Pancreas (tissue), 10 donors: ENCODE measurements around the gene ODF4. TPM values are rescaled to one million over a fixed set of nuclear protein-coding genes. Genes with fewer than 3 reads are reported as not detected.

ENCODE experiments used
- ATAC-seq, 4 donors: fragments of 200-7000 bp; cut with Tn5 transposase; one replicate each; pipeline versions ENCODE4 v1.8.0 to v1.9.1; 2020; ENCODE audit warnings: mild to moderate bottlenecking in 4 of 4, moderate library complexity in 4 of 4
- DNase-seq, 6 donors: peaks; one replicate each; pipeline ENCODE4 v3.0.0-alpha.2; 2020
- FAIRE-seq: peaks from 2 replicates; lab custom pipeline; 2012; peaks lifted over from hg19 to GRCh38; lab: Jason Lieb, UNC
- H3K27ac ChIP-seq, 4 donors: fragments of 200-600 bp; sonication (generic); 1 replicate in 3 of 4; 2 replicates in 1 of 4; pipeline versions ENCODE4 v1.5.0 to v1.8.0; 2020
- H3K27me3 ChIP-seq, 4 donors: fragments of 200-600 bp; one replicate each; pipeline ENCODE4 v1.8.0; 2021
- H3K36me3 ChIP-seq, 3 donors: fragments of 200-600 bp; sonication (generic) in 1 of 3; one replicate each; pipeline versions ENCODE4 v1.5.0 to v1.8.0; 2020 to 2021
- H3K4me1 ChIP-seq, 3 donors: fragments of 200-600 bp; one replicate each; pipeline ENCODE4 v1.8.0; 2021
- H3K4me3 ChIP-seq, 4 donors: fragments of 200-600 bp; sonication (generic) in 2 of 4; one replicate each; pipeline versions ENCODE4 v1.5.0 to v1.8.0; 2020 to 2021
- H3K9me3 ChIP-seq, 4 donors: fragments of 200-600 bp; one replicate each; pipeline ENCODE4 v1.8.0; 2021
- WGBS, 2 donors: extraction: QIAGEN DNeasy Blood & Tissue Kit; methylation state at CpG; one replicate each; pipeline ENCODE4 v1.1.7; 2013; 5-methylcytosine and 5-hydroxymethylcytosine counted together
- intact Hi-C, 3 donors: fragments of 100-400 bp; cut with DNase I; formaldehyde crosslinking; loops; one replicate each; pipeline versions ENCODE4 v1.11.1 to v1.14.2; 2022
- polyA plus RNA-seq, 2 donors: library from polyadenylated mRNA; stranded (reverse); fragments of 200-250 nt; gene quantifications; one replicate each; pipeline ENCODE4 v1.2.3, GENCODE V29; 2013
- total RNA-seq, 6 donors: library from RNA; stranded (reverse); fragmentation: NEBNext Ultra II Directional in 4 of 6; extraction: Animal tissue kit (Norgen Biotek cat#: 25700) in 4 of 6; gene quantifications; one replicate each; pipeline versions ENCODE4 v1.2.1 to v1.2.4, GENCODE V29; 2021 to 2023
- TF ChIP-seq, protein P1 (sequence below), 4 donors: fragments of 200-600 bp; sonication (generic) in 3 of 4; IDR thresholded peaks; one replicate each; pipeline versions ENCODE4 v1.5.0 to v1.8.0; 2021; ENCODE audit warnings: antibody characterized with exemption in 4 of 4
- donor health status: healthy with polysubstance abuse.
- donor health status: DM: no; HTN: no; CAD: no; lungs with moderate emphysema.
- donor health status: DM: no; HTN: no; CAD: no.
- donor health status: control.
- donor health status: control.
- donor health status: Bipolar disorder and iron deficiency.
- donor health status: DM: yes; HTN: yes; CAD: no.
- donor health status: DM: no; HTN: no; CAD: no.
- donor health status: DM: no; HTN: no; CAD: no.
- donor health status: DM: yes; HTN: yes; CAD: no.

Gene ODF4
- total and polyA plus RNA-seq, 8 donors: not detected

GRCh38 chr17:8324132-8324531 is 15.5 kb upstream of the ODF4 start:
- no peak overlapping the region for H3K27ac ChIP-seq
- intact Hi-C loops: no loop called here
- TF ChIP-seq, protein P1, sequence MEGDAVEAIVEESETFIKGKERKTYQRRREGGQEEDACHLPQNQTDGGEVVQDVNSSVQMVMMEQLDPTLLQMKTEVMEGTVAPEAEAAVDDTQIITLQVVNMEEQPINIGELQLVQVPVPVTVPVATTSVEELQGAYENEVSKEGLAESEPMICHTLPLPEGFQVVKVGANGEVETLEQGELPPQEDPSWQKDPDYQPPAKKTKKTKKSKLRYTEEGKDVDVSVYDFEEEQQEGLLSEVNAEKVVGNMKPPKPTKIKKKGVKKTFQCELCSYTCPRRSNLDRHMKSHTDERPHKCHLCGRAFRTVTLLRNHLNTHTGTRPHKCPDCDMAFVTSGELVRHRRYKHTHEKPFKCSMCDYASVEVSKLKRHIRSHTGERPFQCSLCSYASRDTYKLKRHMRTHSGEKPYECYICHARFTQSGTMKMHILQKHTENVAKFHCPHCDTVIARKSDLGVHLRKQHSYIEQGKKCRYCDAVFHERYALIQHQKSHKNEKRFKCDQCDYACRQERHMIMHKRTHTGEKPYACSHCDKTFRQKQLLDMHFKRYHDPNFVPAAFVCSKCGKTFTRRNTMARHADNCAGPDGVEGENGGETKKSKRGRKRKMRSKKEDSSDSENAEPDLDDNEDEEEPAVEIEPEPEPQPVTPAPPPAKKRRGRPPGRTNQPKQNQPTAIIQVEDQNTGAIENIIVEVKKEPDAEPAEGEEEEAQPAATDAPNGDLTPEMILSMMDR (IDR thresholded peaks at IDR 0.05): no peak
- peaks cover 0 to 4% (median 0%) of the 10 kb centered on the region in 3 donors for H3K4me1 ChIP-seq
- peaks cover 0 to 3% (median 0%) of the 10 kb centered on the region in 4 donors for H3K27me3 ChIP-seq
- no peak overlapping the region for H3K4me3 ChIP-seq
- no peak for ATAC-seq
- WGBS, 2 donors: 70 to 76% methylated on average over 5 of the region's 5 CpGs
- no peak for DNase-seq
- no peak for FAIRE-seq
- H3K9me3 ChIP-seq: no peaks in the 10 kb centered on the region
- H3K36me3 ChIP-seq: no peaks in the 10 kb centered on the region

- H3K27ac ChIP-seq: no peak overlapping the region
- H3K36me3 ChIP-seq: no peaks in the 10 kb centered on the region
- H3K4me3 ChIP-seq: no peak overlapping the region
- H3K9me3 ChIP-seq: no peaks in the 10 kb centered on the region
- TF ChIP-seq, protein P1 (IDR thresholded peaks at IDR 0.05): no peak
- FAIRE-seq (no peak), DNase-seq (no peak), ATAC-seq (no peak)
- peaks cover 0 to 3% (median 0%) of the 10 kb centered on the region in 4 donors for H3K27me3 ChIP-seq
- WGBS, 2 donors: 68 to 71% methylated on average over 5 of the region's 5 CpGs
- intact Hi-C loops: no loop called here
- peaks cover 0 to 4% (median 0%) of the 10 kb centered on the region in 3 donors for H3K4me1 ChIP-seq
These were observed 14.7 kb upstream of the ODF4 start for GRCh38 chr17:8324923-8325322.

GRCh38 chr17:8326511-8327302 is 12.9 kb upstream of the ODF4 start:
- TF ChIP-seq, protein P1 (IDR thresholded peaks at IDR 0.05): no peak
- Histone ChIP-seq H3K36me3 (no peaks in the 10 kb centered on the region), H3K27ac (no peak overlapping the region), H3K4me1 (peaks cover 0 to 4% (median 0%) of the 10 kb centered on the region in 3 donors), H3K4me3 (peak overlapping the region; percentile 8 to 35 (median 22)), H3K27me3 (peaks cover 0 to 3% (median 0%) of the 10 kb centered on the region in 4 donors), H3K9me3 (no peaks in the 10 kb centered on the region)
- peak in 5 of 6 donors; percentile 13 to 79 (median 43) for DNase-seq
- ATAC-seq: peak; percentile 43 to 87 (median 79)
- intact Hi-C loops: no loop called here
- WGBS, 2 donors: 6 to 9% methylated on average over 47 to 48 of the region's 48 CpGs
- no peak for FAIRE-seq

GRCh38 chr17:8327303-8327649 is 12.4 kb upstream of the ODF4 start:
- no peak for DNase-seq
- peaks cover 0 to 4% (median 0%) of the 10 kb centered on the region in 3 donors for H3K4me1 ChIP-seq
- H3K36me3 ChIP-seq: no peaks in the 10 kb centered on the region
- H3K27ac ChIP-seq: no peak overlapping the region
- TF ChIP-seq, protein P1 (IDR thresholded peaks at IDR 0.05): no peak
- 18 to 23% methylated on average over 25 of the region's 25 CpGs for WGBS, 2 donors
- peak overlapping the region; percentile 8 to 35 (median 22) for H3K4me3 ChIP-seq
- intact Hi-C loops: no loop called here
- no peaks in the 10 kb centered on the region for H3K9me3 ChIP-seq
- no peak for FAIRE-seq
- H3K27me3 ChIP-seq: peaks cover 0 to 3% (median 0%) of the 10 kb centered on the region in 4 donors
- ATAC-seq: peak in 3 of 4 donors; percentile 31 to 48 (median 44)

- Histone ChIP-seq H3K36me3 (no peaks in the 10 kb centered on the region), H3K27ac (no peak overlapping the region), H3K9me3 (no peaks in the 10 kb centered on the region), H3K4me3 (no peak overlapping the region), H3K27me3 (peaks cover 0 to 1% (median 0%) of the 10 kb centered on the region in 4 donors), H3K4me1 (peaks cover 0 to 3% (median 0%) of the 10 kb centered on the region in 3 donors)
- 63 to 87% methylated on average over 2 of the region's 2 CpGs for WGBS, 2 donors
- intact Hi-C loops: no loop called here
- FAIRE-seq: no peak
- no peak for ATAC-seq
- DNase-seq: no peak
- TF ChIP-seq, protein P1 (IDR thresholded peaks at IDR 0.05): no peak
These were observed 7.5 kb upstream of the ODF4 start for GRCh38 chr17:8332128-8332527.
